Dedifferentiated amniotic fluid mesenchymal stem cell (primary cell): Measurements from ENCODE around the gene TOM1L1.

Experiments used
- DNase-seq: peaks from one replicate; pipeline ENCODE4 v3.0.0-alpha.2; 2016; ENCODE audit errors: extremely low spot score

TOM1L1 gene

DNA sequence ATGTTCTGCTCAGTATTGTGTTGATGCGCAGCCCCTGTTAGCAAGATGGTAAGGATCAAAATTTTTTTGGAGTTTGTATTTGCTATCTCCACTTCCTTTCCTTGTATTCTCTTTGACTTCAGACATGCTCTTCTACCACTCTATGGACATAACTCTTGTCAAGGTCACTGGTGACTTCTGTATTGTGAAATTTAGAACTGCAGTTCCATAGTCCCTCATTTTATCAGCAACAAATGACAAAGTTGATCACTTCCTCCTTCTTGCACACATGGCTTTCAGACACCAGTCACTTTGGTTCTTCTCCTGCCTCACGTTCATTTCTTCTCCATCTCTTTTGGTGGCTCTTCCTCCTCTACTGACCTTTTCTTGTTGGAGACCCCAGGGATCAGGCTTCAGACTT is 46.7 kb downstream of the TOM1L1 start:
- DNase-seq: no peak

DNA sequence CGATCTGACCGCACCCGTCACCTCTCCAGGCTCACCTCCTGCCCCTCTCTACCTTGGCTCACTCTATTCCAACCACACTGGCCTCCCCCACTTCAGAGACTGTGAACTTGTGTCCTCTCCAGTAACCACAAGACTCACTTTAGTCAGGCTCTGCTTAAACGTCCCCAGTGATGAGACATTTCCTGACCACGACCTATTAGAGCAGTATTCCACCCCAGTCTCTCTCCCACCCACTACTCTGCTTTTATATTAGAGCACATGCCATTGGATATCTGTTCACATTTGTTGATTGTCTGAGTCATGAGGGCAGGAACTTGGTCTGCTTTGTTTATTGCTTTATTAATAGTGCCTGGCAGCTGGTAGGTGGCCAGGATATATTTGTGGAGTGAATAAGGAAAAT is 47.7 kb downstream of the TOM1L1 start:
- no peak for DNase-seq

DNA sequence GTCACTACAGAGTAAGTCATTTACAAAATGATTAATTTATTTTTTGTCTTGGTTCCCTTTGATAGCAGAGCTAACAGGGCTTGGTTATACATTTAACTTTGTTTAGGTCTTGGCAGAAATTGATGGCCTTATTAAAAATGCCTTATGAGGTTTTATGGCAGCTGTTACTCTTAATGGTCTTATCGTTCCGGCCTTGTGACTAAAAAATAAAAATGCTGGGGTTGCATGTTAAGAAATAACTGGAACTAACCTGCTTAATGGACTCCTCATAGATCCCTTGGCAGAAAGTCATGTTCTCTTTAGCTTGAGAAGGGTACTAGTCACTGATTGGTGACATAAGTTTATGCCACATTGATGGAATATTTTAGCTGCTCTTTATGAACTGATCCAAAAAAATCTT is 49.5 kb downstream of the TOM1L1 start:
- DNase-seq: no peak

DNA sequence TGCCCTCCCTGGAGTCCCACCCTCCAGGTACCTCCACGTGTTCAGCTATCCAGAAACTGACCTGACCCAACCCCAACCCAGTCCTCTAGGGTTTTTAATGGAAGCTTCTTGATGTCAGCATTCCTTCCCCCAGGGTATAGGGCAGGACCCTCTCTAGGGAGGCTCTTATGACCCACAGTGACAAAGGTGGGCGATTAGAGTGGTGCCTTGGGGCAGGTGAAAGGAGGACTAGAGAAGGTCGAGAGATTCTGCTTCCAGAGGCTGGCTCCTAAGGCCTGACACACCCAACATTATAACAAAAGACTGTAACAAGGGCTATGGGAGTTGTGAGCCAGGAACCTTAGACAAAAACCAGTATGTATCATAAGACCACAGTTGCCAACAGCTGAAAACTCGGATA is 50.6 kb downstream of the TOM1L1 start:
- DNase-seq: no peak

DNA sequence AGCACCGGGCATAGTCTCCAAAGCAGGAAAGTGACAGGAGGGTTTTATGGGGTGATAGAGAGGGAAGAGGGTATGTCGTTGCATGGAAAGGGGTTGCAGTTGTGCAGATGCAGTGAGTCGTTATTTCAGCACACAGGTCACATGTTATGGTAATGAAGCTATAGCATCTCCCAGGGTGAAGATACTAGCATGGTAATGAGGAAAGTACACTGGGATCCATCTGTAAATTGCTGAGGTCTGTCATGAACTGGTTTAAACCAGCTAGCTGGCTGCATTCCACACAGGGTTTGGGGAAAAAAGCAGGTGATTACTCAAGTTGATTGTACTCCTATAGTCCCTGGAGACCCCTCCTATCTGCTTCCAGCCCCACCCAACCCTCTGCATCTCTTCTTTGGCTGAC is 56.1 kb downstream of the TOM1L1 start:
- no peak for DNase-seq

DNA sequence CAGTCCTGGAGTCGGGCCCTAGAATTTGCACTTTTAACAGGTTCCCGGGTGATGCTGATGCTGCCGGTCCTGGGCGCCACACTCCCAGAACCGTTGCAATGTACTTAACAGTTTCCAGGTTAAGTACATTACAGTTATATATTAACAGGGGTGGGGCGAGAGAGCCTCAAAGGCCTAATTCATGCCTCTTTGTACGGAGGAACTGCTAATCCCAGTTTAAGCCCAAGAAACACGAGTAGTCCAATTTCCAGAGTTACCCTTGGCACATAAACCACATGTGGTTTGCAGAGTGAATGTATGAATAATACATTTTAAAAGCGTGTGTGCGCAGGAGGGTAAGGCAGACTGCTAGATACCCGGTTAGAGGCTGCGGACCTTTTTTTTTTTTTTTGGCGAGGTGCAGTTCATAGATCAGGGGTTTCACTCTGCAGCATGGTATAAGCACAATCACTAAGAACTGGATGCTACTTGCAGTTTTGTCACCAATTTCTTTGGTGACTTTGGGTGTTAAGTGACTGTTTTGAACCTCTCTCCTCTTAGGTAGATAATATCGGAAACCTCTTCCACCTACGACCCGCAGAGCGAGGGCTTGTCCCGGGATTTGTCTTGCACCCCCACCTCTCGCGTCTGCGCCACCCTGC is 67.1 kb downstream of the TOM1L1 start:
- no peak for DNase-seq

DNA sequence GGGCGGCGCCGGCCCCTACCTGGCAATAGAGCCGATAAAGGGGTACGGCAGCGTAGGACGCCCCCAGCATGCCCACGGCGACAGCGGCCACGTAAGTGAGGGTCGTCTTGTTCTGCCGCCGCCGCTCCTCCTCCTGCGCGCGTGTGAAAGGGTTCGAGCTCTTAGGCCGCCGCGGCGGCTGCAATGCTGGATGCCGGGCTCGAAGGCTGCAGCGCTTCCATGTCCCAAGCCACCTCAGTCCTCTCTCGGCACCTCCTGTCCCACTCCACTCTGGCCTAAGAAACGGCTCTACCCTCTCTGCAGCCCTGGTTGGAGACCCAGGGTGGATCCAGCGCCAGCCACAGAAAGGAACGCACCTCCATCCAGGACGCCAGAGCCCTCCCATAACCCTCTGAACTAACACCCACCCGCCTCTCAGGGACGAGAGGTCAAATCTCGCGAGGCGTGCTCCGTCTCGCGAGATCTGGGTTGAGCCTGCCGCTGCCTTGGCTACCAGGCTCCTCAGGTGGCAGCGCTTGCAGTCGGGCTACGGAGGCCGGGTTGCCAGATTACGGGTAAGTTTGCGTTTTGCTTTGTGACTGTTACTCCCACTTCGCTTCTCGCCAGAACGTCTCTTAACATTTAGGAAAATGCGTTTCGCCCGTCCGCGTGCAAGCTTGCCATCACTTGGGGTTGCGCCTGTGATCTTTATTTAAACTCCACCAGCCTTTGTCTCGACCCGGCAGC is 67.8 kb downstream of the TOM1L1 start, which contains the start of the genes COX11 and STXBP4:
Gene COX11, minus strand, starts transcription at position 393 of the 726 bp plus-strand sequence. Its CDS starts 8 bp downstream, at position 385.
Gene STXBP4, plus strand, starts transcription at position 504 of the 726 bp plus-strand sequence. CDS start 17,455 bp downstream, outside the sequence.
- DNase-seq: peak; percentile 92

DNA sequence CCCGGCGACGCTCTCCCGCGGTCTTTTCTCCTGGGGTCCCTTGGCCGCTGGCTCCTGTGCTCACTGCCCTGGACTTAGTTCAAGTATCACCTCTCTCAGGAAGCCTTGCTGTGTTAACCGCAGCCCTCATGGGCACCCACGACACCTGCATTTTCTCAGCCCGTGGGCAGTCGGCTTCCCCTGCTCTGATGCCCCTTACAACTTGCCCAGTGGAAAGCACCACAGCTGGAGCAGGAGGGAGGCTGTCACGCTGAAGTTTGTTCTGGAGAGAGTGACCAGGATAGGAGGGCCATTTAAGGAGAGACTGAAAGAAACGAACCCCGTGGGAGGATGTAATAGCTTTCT is 68.3 kb downstream of the TOM1L1 start:
- peak; percentile 31 for DNase-seq

DNA sequence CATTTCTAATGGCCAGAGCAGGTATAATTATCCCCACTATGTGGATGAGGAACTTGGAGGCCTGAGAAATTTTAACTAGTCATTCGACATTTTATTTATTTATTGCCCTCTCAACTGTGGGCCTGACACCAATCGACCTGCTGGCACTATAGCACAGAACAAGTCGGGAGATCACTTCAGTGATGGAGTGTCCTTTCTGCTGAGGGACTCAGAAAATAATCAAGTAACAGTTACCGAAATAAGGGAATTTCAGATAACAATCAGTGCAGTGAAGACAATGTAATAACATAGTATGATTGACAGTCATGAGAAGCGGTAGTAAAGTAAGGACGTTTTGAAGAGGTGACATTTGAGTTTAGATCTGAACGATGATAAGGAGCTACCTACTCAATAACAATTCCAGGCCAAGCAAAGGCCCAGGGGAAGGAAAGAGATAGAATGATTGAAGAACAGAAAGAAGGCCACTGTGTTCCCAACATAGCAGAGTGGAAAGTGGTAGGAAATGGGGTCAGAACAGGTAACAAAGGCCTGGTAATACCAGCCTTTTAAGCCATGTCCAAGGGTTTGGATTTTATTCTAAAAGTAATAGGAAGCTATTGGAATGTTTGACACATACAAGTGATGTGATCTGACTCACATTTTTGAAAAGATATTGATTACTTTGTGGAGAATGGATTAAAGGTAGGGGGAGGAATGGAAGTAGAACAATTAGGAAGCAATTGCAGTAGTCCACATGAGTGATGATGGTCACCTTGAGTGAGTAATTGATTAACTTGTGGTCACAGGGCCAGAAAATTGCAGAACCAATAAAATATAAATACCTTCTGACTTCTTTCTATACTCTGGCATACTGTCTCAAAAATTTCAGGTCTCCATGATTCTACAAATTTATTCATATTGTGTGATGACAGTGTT is 69.3 kb downstream of the TOM1L1 start:
- DNase-seq: no peak

DNA sequence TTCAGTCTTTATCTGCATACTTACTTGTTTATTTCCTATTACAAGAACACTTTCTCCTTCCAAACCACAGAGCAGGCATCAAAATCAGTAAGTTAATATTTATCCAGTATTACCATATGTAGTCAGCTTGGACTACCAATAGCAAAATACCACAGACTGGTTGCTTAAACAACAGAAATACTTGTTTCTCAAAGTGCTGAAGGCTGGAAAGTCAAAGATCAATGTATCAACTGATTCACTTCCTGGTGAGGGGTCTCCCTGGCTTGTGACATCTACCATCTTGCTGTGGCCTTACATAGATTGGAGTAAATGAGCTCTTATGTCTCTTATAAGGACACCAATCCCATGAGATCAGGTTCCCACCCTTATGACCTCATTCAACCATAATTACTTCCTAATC is 70.5 kb downstream of the TOM1L1 start:
- no peak for DNase-seq

DNA sequence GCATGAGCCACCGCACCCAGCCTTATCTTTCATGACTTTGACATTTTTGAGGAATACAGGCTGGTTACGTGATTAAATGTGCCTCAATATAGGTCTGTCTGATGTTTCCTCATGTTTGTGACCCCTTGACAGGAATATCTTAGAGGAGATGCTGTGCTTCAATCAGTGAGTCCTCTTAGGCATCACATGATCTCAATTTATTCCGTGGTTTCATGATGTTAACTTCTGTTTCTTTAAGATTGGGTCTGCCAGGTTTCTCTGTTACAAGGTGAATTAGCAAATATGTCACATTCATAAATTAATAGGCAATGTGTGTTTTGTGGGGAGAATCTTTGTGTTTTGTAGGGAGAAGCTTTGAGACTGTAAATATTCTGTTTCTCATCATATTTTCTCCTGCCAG is 71.2 kb downstream of the TOM1L1 start:
- no peak for DNase-seq

DNA sequence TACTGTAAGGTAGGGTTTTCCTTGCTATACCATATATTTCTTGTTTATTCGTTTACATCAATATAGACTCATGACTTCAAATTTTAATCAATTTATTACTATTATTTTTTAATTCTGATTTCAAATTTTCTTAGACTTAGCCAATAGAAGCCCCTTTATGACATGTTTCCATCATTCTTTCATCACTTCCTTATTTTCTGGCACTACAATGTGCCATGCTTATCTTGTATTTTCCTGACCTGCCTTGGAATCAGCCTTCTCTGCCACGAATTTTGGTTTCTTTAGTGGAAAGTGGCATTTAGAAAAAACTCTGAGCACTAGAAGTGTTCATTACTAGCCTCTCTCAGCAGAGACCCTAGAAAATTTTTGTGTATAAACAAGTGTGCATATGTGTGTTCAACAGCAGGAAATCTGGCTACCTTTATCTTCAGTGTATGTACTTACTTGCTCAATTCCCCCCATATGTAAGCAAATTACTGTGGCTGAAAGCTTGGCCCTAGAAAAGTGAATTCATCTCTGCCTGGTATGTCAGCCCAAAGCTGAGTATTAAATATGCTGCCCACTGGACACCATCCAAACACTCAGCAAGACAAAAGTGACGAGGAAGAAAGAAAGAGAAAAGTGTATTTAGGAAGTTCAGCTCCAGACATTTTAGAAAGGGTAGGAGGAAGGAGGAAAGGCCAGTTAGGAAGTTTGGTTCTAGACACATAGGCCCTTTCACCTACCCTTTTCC is 71.9 kb downstream of the TOM1L1 start:
- no peak for DNase-seq

DNA sequence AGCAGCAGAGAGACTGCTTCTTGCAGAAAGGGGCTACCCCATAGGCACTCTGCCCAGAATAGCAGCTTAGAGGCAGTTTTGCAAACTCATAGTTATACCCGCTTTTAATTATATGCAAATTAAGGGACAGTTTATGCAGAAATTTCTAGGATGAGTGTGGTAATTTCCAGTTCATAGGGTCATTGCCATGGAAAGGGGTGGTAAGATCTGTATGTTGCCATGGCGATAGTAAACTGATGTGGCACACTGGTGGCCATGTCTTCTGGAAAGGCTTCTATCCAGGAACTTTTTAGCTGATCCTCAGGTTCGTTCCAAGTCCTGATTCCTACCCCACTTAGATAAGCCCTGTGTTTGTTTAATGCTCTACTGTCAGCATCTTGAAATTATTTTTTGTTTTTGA is 74.1 kb downstream of the TOM1L1 start:
- no peak for DNase-seq

DNA sequence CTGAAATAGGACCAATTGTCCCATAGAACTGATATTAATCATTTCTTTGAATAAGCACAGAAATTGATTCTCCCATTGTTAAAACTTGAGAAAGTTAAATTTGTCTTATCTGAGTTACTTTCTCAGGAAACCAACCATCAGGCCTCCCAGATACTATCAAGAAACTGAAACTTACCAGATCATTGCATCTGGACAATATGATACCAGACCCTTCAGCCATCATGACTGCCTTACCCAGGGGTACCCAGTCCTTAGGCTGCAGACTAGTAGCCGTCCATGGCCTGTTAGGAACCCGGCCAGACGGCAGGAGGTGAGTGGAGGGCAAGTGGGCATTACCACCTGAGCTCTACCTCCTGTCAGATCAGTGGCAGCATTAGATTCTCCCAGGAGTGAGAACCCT is 75.7 kb downstream of the TOM1L1 start:
- DNase-seq: no peak

DNA sequence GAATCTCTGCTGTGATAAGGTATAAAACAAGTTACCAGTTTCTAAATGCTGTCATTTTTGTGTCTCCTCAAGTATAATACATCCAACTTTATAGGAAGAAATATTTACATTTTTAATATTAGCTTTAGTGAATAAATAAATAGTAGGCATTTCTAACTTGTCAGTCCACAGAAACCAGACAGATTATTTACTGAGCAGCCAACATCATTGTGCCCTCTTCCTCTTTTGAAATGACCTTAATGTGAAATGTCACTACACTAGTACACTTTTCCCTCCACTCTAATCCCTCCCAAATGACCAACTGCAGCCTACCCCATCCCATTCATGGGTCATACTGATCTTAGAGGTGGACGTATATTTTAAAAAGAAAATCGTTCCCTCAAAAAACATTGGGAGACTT is 77.1 kb downstream of the TOM1L1 start:
- DNase-seq: no peak

DNA sequence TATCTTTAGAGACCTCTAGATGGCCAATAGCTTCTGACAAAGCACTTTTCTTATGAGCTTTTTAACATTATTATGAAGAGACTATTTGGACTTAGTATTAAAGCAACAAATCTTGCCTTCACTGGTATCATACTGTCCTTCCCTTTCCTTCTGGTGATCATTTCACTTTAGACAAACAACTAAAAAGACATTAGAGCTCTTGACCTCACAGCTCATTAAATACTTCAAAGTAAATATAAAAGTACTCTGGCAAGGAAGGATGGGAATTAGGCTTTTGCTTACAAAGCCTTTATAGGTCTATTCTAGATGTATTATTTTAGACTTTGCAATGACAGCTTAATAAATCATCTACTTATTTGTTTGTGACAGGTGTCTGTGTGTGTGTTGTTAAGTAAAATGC is 79.0 kb downstream of the TOM1L1 start:
- no peak for DNase-seq

DNA sequence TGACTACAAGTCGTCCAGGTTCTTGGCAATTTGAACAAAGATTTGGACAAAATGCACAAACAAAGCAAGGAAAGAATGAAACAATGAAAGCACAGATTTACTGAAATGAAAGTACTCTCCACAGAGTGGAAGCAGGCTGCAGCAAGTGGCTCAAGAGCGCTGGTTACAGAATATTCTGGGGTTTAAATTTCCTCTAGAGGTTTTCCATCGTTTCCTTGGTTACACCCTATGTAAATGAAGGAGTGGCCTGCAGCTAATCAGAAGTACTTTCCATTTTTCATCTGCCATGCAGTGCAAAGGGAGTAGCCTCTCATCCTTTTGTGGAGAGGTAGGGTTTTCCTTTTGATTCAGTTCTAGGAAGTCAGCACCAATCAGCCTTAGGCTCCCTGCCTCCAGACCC is 79.7 kb downstream of the TOM1L1 start:
- DNase-seq: no peak

DNA sequence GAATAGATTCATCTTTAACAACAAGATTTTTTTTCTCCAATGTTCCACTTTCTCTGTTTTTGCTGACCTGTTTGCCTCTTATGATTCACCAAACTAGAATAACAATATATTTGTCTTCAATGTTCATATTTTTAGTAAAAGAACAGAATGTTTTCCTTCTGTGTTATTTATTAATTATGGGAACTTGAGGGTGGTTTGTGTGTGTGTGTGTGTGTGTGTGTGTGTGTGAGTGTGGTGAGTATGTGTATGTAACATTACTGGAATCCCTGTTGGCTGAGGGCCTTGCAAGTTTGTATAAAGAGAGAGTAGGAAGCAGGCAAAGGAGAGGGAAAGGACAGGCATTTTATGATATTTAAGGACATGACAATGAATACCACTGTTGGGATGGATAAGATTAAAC is 81.7 kb downstream of the TOM1L1 start:
- no peak for DNase-seq

DNA sequence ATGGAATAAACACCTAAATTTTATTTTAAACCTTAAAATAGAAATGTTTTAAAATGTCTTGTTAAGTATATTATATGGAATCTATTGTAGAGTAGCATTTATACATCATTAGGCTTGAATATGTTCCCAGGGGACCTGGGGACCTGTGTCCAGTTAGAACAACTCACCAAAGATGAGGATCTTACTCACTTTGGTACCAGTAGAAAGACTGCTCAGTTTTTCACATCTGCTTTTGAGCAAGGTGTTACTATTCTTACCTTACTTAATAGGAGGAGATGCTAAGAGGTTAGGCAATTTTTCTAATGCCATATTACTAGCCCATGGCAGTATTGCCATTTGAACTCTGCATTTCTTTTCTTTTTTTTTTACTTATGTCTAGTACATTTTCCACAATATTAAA is 82.6 kb downstream of the TOM1L1 start:
- DNase-seq: no peak

DNA sequence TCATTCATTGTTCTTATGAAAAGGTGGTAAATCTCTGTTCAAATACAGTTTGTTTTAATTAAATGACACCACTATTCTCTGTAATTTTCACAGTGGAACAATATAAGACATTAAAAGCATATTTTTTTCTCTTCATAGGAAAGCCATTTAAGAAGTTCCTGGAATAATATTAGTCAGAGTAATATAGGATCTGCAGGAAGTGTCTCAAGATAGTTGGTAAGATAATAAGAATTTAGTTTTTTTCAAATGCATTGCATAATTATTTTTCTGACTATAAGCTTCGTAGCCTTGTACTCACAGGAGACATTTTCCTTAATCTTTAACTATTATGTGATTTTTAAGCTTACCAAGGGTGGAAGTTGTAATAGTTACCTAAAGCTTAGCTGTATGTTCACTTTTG is 84.8 kb downstream of the TOM1L1 start:
- DNase-seq: no peak

DNA sequence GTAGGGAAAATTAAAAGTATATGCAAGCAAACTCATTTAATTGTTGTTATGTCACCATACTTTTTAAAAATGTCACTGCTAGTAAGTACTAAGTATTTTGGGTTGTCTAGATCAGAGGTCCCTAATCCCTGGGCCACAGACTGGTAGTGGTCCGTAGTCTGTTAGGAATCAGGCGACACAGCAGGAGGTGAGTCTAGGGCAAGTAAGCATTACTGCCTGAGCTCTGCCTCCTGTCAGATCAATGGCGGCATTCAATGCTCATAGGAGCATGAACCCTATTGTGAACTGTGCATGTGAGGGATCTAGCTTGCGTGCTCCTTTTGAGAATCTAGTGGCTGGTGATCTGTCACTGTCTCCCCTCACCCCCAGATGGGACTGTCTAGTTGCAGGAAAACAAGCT is 89.5 kb downstream of the TOM1L1 start:
- no peak for DNase-seq

DNA sequence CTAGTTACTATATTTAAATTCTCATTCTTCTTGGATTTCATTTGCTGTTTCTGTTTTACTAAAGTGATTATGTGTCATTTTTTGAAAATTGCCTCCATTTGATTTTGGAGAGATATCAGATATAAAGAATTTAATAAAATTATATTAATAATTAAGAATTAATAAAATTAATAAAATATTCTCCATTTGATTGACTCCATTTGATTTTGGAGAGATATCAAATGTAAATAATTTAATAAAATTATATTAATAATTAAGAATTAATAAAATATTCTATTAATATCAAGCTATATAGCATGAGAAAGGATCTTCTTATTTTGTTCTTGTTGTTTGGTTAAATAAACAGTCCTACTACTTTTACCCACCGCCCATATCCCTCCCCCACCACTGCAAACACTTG is 90.9 kb downstream of the TOM1L1 start:
- DNase-seq: no peak
